AG10803 (cell line): ENCODE measurements around the gene COX7B.
A peak's percentile ranks its signal among the peaks of the same experiment; 100 is the strongest.
"Not testable (repeated sequence)": the region's sequence is repeated elsewhere in the genome, so short reads cannot be mapped to it uniquely, and the experiment has no call there.

Source experiments
- DNase-seq: peaks from one replicate; pipeline ENCODE4 v3.0.0; 2010; ENCODE audit warnings: low read depth
- H3K4me3 ChIP-seq: 2 replicates; pipeline ENCODE4 v1.5.1; 2011; ENCODE audit warnings: mild to moderate bottlenecking, low read length, control low read depth
- TF ChIP-seq, protein P1 (sequence below): conservative IDR thresholded peaks from 2 replicates; pipeline ENCODE4 v1.5.1; 2011; ENCODE audit warnings: mild to moderate bottlenecking, low read length, control low read depth, inconsistent platforms

The COX7B gene

GRCh38 chrX:77901506-77901905 is 2.2 kb downstream of the COX7B start:
- H3K4me3 ChIP-seq, result no peak overlapping the region
- TF ChIP-seq, protein P1, sequence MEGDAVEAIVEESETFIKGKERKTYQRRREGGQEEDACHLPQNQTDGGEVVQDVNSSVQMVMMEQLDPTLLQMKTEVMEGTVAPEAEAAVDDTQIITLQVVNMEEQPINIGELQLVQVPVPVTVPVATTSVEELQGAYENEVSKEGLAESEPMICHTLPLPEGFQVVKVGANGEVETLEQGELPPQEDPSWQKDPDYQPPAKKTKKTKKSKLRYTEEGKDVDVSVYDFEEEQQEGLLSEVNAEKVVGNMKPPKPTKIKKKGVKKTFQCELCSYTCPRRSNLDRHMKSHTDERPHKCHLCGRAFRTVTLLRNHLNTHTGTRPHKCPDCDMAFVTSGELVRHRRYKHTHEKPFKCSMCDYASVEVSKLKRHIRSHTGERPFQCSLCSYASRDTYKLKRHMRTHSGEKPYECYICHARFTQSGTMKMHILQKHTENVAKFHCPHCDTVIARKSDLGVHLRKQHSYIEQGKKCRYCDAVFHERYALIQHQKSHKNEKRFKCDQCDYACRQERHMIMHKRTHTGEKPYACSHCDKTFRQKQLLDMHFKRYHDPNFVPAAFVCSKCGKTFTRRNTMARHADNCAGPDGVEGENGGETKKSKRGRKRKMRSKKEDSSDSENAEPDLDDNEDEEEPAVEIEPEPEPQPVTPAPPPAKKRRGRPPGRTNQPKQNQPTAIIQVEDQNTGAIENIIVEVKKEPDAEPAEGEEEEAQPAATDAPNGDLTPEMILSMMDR, result no peak
- no peak for DNase-seq

DNA sequence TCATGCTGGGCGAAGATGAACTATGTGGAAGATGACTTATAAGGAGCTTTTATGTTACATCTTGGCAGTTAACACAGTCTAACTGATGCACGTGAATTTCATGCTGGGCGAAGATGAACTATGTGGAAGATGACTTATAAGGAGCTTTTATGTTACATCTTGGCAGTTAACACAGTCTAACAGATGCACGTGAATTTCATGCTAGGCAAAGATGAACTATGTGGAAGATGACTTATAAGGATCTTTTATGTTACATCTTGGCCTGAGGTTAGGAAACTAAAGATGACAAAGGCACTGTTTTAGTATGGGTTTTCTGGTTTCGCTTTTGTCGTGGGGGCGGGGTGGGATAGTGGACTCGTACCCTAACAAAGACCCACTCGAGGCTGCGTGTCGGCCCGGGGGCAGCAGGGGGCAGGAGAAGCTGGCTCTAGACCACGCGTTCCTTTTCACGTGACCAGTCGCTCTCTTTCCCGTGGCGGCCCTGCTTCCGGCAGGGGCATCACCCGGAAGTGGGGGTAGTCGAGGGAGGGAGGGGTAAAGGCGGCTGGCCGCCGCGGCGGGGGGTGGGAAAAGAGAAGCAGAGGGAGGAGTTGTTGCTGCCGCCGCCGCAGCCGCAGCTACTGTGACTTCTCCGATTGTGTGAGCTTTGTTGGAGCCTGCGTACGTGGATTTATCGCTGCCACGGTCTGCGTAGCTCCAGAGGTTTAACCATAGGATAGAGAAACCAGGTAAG is 11.0 kb downstream of the COX7B start, which contains the start of gene ATP7A:
ATP7A (plus strand) TSS at position 586 of the 733 bp plus-strand sequence. CDS start 60,949 bp downstream, outside the sequence.
- peak; percentile 86 for DNase-seq
- peak within 1 kb of the TSS; percentile 79 for H3K4me3 ChIP-seq

DNA sequence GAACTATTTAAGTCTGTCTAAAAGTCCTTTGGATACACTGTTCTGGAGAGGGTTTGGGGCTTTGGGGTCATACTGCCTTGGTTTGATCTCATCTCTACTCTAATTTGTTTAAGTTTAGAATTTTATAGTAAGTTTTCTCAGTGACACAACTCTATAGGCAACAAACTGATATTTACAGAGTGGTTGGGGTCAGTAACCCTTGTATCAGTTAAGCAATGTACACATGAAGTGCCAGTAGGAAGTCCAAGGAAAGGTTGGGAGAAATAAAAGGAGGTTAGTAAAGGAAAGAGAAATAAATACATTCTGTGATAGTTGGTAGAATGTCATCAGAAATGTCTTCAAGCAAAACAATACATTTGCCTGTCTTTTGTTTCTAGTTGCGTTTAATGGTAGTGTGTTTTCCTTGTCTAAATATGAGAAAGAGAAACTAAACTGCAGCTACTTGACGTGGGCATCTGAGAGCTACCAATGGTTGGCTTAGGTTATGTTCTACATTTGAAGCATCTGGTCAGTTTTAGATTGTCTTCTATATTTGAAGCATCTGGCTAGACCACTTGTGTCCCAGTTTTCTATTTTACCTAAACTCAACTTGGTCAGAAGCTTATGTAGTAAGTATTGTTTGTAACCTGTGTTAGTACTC is 18.1 kb downstream of the COX7B start:
- TF ChIP-seq, protein P1, result no peak
- H3K4me3 ChIP-seq, result no peak overlapping the region
- no peak for DNase-seq

More for the DNA sequence above, 11.0 kb downstream of the COX7B start, which contains the start of gene ATP7A:
- TF ChIP-seq, protein P1, result peak; percentile 55

- TF ChIP-seq, protein P1, result no peak
- peak; percentile 41 for DNase-seq
- no peak overlapping the region for H3K4me3 ChIP-seq
Measured at GRCh38 chrX:77918568-77918967, 19.3 kb downstream of the COX7B start.

DNA sequence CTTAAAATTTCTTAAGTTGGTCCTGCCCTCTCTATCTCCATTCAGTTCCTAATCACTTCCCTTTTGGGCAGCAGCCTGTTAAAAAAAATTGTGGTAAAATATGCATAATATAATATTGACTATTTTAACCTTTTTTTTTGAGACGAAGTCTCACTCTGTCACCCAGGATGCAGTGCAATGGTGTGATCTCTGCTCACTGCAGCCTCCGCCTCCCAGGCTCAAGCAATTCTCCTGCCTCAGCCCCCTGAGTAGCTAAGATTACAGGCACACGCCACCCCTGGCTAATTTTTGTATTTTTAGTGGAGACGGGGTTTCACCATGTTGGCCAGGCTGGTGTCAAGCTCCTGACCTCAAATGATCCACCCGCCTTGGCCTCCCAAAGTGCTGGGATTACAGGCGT is 20.1 kb downstream of the COX7B start:
- DNase-seq, H3K4me3 ChIP-seq: not testable (repeated sequence)

- no peak for DNase-seq
- TF ChIP-seq, protein P1, result no peak
- no peak overlapping the region for H3K4me3 ChIP-seq
Measured at GRCh38 chrX:77922787-77923186, 23.5 kb downstream of the COX7B start.

DNA sequence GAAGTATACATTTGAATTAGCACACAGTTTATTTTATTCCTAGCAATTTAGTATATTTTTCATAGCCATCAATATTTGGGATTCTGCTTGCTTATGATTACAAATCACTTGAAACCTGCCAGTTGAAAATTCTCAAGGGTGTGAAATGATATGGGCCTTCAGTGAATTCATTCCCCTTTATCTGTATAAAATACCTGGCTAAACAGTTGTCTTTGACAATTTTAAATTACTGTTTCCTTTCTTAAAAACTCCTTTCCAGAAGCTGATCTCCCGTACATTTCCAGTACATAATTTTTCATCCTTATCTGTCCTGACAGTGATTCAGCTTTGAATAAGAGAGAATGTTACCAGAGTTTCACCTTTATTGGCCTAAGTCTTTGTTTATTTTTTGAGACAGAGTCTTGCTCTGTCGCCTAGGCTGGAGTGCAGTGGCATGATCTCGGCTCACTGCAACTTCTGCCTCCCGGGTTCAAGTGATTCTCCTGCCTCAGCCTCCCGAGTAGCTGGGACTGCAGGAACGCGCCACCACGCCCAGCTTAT is 25.1 kb downstream of the COX7B start:
- TF ChIP-seq, protein P1, result no peak
- no peak for DNase-seq
- no peak overlapping the region for H3K4me3 ChIP-seq
